ENCODE measurements around the gene CRIP1.

DNA sequence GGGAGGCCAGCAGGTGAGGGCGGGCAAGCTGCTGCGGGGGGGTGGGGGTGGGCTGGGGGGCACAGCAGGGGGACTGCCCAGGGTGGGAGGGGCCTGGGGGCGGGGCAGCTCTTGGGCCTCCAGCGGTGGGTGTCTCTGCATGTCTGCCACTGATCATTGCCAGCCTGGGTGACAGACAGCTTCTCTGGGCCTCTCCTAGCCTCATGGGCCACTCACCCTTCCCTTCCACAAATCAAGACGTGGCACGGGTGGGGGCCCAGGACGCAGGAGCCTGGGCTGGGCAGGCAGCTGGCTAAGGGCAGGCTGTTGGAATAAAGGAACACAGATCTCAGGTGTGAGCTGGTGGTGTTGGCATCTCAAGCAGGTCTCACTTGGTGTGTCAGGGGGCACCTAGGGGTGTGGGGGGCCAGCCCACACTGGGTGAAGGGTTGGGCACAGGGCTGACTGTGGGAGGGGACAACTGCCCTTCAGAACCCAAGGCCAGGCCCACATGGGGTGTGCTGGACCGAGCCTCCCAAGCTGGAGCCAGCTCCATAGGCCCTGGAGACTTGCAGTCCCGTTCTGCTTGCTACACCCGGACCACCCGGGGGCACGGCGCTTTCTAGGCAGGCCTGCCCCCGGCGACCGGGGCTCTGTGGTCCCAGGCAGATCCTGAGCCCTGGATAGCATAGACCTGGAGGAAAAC is 7.4 kb downstream of the CRIP1 start:
- TF ChIP-seq TCF7 (IDR thresholded peaks at IDR 0.05; ENCODE audit: borderline replicate concordance) (no peak), NR2F1 (conservative IDR thresholded peaks at IDR 0.05) (no peak), EZH2 (IDR thresholded peaks at IDR 0.05; ENCODE audit: borderline replicate concordance, control insufficient read depth, low read depth, low read length) (no peak), CBX5 (IDR thresholded peaks at IDR 0.05; ENCODE audit: low read depth) (no peak), FOXM1 (IDR thresholded peaks at IDR 0.05; ENCODE audit: low read depth, low read length) (no peak), SUPT20H (IDR thresholded peaks at IDR 0.05; ENCODE audit: borderline replicate concordance, control insufficient read depth, low read depth, low read length) (no peak), MTA3 (IDR thresholded peaks at IDR 0.05; ENCODE audit: borderline replicate concordance, low read length) (no peak), ZNF24 (IDR thresholded peaks at IDR 0.05) (no peak)
- TF ChIP-seq, protein P1, sequence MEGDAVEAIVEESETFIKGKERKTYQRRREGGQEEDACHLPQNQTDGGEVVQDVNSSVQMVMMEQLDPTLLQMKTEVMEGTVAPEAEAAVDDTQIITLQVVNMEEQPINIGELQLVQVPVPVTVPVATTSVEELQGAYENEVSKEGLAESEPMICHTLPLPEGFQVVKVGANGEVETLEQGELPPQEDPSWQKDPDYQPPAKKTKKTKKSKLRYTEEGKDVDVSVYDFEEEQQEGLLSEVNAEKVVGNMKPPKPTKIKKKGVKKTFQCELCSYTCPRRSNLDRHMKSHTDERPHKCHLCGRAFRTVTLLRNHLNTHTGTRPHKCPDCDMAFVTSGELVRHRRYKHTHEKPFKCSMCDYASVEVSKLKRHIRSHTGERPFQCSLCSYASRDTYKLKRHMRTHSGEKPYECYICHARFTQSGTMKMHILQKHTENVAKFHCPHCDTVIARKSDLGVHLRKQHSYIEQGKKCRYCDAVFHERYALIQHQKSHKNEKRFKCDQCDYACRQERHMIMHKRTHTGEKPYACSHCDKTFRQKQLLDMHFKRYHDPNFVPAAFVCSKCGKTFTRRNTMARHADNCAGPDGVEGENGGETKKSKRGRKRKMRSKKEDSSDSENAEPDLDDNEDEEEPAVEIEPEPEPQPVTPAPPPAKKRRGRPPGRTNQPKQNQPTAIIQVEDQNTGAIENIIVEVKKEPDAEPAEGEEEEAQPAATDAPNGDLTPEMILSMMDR (IDR thresholded peaks at IDR 0.05 in 2 of 3, conservative IDR thresholded peaks at IDR 0.05 in 1 of 3; ENCODE audit: control insufficient read depth in 2 of 3, extremely low read depth in 1 of 3, insufficient read depth in 1 of 3, low read depth in 3 of 3, low read length in 3 of 3), result no peak

All from GM12878 (cell line).